ENCODE results near the gene CLPTM1L.
"Not testable (repeated sequence)": the region's sequence is repeated elsewhere in the genome, so short reads cannot be mapped to it uniquely, and the experiment has no call there.

CLPTM1L gene

GRCh38 chr5:1285141-1285540 is 59.8 kb downstream of the CLPTM1L start:
- no peak for DNase-seq

- DNase-seq, result not testable (repeated sequence)
Observed at GRCh38 chr5:1284336-1284970, 60.4 kb downstream of the CLPTM1L start.

GRCh38 chr5:1283729-1284041 is 61.2 kb downstream of the CLPTM1L start:
- not testable (repeated sequence) for DNase-seq

- not testable (repeated sequence) for DNase-seq
Observed at GRCh38 chr5:1282993-1283728, 61.7 kb downstream of the CLPTM1L start.

- no peak for DNase-seq
Observed at GRCh38 chr5:1282131-1282992, 62.5 kb downstream of the CLPTM1L start.

GRCh38 chr5:1281038-1281882 is 63.6 kb downstream of the CLPTM1L start:
- no peak for DNase-seq

- no peak for DNase-seq
Observed at GRCh38 chr5:1280177-1281037, 64.5 kb downstream of the CLPTM1L start.

GRCh38 chr5:1279443-1280151 is 65.3 kb downstream of the CLPTM1L start:
- DNase-seq, result no peak

- DNase-seq, result no peak
Observed at GRCh38 chr5:1278656-1279442, 66.0 kb downstream of the CLPTM1L start.

GRCh38 chr5:1278216-1278615 is 66.7 kb downstream of the CLPTM1L start:
- DNase-seq, result no peak

GRCh38 chr5:1277781-1278180 is 67.1 kb downstream of the CLPTM1L start:
- DNase-seq, result no peak

- no peak for DNase-seq
Observed at GRCh38 chr5:1277331-1277730, 67.6 kb downstream of the CLPTM1L start.

GRCh38 chr5:1276930-1277329 is 68.0 kb downstream of the CLPTM1L start:
- no peak for DNase-seq

- DNase-seq, result not testable (repeated sequence)
Observed at GRCh38 chr5:1275397-1276391, 69.2 kb downstream of the CLPTM1L start.

- no peak for DNase-seq
Observed at GRCh38 chr5:1274471-1274870, 70.4 kb downstream of the CLPTM1L start.

- no peak for DNase-seq
Observed at GRCh38 chr5:1273745-1274144, 71.2 kb downstream of the CLPTM1L start.

- no peak for DNase-seq
Observed at GRCh38 chr5:1272201-1272600, 72.7 kb downstream of the CLPTM1L start.

- DNase-seq, result no peak
Observed at GRCh38 chr5:1270933-1271914, 73.7 kb downstream of the CLPTM1L start.

All from NCI-H1105 (cell line).